ENCODE results near the gene CANT1. TPM values are rescaled to one million over a fixed set of nuclear protein-coding genes. Genes with fewer than 3 reads are reported as not detected.
"Not testable (repeated sequence)": the region's sequence is repeated elsewhere in the genome, so short reads cannot be mapped to it uniquely, and the experiment has no call there.

The CANT1 gene
- total RNA-seq, 2 donors from 2014 or later: 65.7 to 72.3 TPM

DNA sequence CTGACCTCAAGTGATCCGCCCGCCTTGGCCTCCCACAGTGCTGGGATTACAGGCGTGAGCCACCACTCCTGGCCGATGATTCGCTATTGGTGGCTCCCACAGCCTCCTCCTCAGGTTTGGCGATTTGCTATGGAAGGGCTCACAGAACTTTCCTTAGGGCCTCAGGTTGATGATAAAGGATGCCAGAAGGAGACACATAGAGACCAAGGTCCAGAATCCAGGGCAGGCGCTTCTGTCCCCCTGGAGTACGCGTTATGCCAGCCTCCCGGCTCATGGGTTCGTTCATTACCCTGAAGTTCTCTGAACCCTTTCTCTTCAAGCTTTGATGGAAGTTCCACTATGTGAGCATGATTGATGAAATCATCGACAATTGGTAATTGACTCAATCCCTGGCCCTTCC, 49.8 kb downstream of the CANT1 start:
- Mint-ChIP-seq H3K9me3 (no peaks in the 10 kb centered on the region), H3K27ac (no peak overlapping the region), H3K4me1 (ENCODE audit: low read depth in 2 of 2) (no peaks in the 10 kb centered on the region), H3K27me3 (no peaks in the 10 kb centered on the region), H3K36me3 (no peaks in the 10 kb centered on the region), H3K4me3 (no peak overlapping the region)
- no peak for ATAC-seq
- no peak for DNase-seq (ENCODE audit: low spot score)

DNA sequence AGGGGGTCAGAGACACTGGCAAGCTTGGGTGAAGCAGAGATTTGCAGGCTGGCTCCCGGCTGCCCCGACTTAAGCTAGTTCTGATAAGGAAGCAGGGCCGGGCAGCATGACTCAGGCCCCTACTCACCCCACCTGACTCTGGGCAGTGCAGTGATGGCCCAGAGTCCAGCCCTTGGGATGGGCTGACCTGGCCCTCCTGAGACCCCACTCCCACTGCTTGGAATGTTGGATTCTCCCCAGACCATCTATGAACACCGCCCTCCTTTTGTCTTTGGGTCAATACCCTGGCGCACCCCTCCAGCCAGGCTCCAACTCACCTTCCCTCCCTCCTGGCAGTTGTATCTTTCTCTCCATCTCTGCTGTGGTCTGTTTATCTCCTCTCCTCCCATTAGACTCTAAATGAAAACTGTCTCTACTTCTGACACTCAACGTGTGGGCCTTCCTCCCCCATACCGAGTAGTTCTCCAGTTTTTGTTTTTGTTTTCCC, 50.9 kb downstream of the CANT1 start:
- H3K27me3 Mint-ChIP-seq: no peaks in the 10 kb centered on the region
- ATAC-seq (no peak), DNase-seq (ENCODE audit: low spot score) (no peak)
- no peak overlapping the region for H3K4me3 Mint-ChIP-seq
- no peaks in the 10 kb centered on the region for H3K36me3 Mint-ChIP-seq
- no peaks in the 10 kb centered on the region for H3K9me3 Mint-ChIP-seq
- H3K4me1 Mint-ChIP-seq (ENCODE audit: low read depth in 2 of 2): no peaks in the 10 kb centered on the region
- H3K27ac Mint-ChIP-seq: no peak overlapping the region

DNA sequence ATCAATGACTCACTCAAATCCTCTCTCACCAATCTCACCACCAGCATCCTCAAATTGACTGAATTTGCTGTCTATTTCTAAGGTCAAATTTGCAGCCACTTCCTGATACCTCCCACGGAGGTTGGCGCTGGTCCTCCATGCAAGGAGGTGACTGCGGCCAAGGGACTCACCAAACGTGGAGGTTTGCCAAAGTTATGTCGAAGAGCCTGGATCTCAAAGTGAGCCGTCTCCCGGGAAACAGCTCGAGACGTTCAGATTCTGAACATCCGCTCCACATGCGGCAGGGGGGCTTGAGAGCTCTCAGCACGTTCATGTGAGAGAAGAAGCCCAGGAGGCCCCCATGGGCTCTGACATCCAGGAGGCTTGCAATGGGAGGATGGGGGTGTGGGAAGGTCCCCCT, 52.4 kb downstream of the CANT1 start:
- ATAC-seq: no peak
- no peaks in the 10 kb centered on the region for H3K4me1 Mint-ChIP-seq (ENCODE audit: low read depth in 2 of 2)
- DNase-seq (ENCODE audit: low spot score): no peak
- no peak overlapping the region for H3K27ac Mint-ChIP-seq
- H3K36me3 Mint-ChIP-seq: no peaks in the 10 kb centered on the region
- H3K4me3 Mint-ChIP-seq: no peak overlapping the region
- H3K27me3 Mint-ChIP-seq: no peaks in the 10 kb centered on the region
- H3K9me3 Mint-ChIP-seq: no peaks in the 10 kb centered on the region

DNA sequence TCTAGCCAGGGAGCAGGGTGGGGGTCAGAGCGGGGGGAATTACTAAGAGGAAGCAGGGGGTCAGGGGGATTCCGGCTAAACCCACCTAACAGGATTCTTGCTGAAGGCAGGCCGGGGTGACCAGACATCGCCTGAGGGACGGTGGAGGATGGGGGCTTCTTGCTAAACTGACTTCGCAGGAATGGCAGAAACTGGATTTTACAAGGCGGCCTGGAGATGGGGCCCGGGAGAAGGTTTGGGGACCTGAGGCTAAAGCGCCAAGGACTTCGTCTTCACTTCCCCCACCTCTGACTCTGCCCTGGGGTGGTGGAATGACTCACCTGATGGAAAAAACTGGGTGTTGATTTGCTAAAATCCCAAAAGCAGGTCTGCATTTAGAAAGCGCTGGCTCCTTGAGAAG, 53.3 kb downstream of the CANT1 start:
- no peak overlapping the region for H3K4me3 Mint-ChIP-seq
- H3K27me3 Mint-ChIP-seq: no peaks in the 10 kb centered on the region
- no peaks in the 10 kb centered on the region for H3K9me3 Mint-ChIP-seq
- H3K4me1 Mint-ChIP-seq (ENCODE audit: low read depth in 2 of 2): no peaks in the 10 kb centered on the region
- no peak for DNase-seq (ENCODE audit: low spot score)
- no peak overlapping the region for H3K27ac Mint-ChIP-seq
- H3K36me3 Mint-ChIP-seq: no peaks in the 10 kb centered on the region
- no peak for ATAC-seq

DNA sequence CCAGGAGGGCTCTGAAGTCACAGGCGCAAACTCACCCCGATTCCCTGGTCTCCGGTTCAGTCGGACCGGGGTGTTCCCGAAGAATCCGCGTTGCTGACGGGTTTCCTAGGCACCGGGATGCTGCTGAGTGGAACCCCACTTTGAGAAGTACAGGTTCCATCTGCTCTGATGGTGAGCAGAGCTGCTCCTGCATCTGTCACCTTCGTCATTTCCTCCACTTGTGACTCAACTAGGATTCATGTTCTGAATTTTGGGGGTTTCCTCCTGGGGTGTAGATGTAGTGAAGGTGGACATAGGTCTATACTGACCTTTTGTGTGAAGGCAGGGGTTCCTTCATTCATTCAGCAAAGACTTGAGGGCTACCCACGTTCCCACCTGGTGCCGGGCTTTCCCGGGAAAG, 54.9 kb downstream of the CANT1 start:
- ATAC-seq (peak in 1 of 2 donors; percentile 63), DNase-seq (ENCODE audit: low spot score) (no peak)
- Mint-ChIP-seq H3K4me3 (no peak overlapping the region), H3K27ac (peak overlapping the region in 1 of 2 donors; percentile 29), H3K9me3 (no peaks in the 10 kb centered on the region), H3K4me1 (ENCODE audit: low read depth in 2 of 2) (no peaks in the 10 kb centered on the region), H3K36me3 (no peaks in the 10 kb centered on the region), H3K27me3 (no peaks in the 10 kb centered on the region)

DNA sequence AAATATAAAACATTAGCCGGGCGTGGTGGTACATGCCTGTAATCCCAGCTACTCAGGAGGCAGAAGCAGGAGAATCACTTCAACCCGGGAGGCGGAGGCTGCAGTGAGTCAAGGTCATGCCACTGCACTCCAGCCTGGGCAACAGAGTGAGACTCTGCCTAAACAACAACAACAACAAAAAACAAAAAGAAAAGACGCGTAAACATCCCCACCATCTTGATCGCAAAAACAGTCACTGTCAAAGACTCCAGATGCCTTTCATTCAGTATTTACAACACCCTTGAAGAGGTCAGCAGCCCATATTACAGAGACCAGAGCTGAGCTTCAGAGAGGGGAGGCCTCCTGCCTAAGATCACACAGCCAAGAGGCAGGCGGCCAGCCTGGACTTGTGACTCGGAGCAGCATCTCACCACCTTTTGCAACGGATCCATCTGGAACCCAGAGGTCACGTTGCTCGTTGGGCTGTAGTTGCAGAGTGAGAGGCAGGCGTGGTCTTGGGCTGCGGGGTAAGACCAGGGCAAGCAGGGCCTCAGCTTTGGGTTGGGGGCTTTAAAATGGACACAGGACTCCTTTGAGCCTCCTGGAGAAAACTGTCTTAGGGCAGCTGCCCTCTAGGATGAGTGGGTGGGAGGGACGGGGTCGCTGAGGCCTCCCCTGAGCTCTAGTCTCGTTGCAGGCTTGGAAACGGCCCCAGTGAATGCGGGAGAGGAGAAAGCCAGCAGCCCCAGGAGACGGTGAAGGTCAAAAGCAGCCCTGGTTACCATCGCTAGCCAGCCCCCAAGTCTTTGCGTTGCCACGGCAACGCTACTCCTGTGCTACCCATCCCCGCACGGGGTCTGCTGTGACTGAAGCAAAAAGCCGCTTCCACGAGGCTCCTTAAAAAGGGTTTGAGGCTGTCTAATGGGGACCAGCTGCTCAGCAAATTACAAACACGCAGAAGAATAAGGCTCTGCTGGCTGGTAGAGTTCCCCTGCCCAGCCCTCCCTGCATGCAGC, 55.9 kb downstream of the CANT1 start:
- Mint-ChIP-seq H3K9me3 (no peaks in the 10 kb centered on the region), H3K4me1 (ENCODE audit: low read depth in 2 of 2) (no peaks in the 10 kb centered on the region), H3K27me3 (no peaks in the 10 kb centered on the region), H3K4me3 (no peak overlapping the region), H3K36me3 (no peaks in the 10 kb centered on the region), H3K27ac (no peak overlapping the region)
- no peak for ATAC-seq
- no peak for DNase-seq (ENCODE audit: low spot score)

DNA sequence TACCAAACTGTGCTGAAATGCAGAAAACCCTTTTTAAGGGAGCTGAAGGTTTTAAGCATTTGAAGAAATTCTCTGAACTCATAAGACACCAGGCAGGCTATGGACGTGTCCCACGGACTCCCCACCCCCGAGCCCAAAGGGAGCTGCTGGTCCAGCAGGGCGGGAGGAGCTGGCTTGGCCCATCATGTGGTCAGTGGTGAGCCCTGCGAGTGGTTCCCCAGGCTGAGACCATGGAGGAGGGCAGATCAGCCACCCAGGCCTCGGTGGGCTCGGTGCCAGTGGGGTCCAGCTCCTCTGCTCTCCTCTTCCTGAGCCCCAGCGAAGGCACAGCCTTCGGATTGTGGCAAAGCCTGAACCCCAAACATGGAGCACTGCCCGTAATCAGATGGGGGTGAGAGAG, 56.9 kb downstream of the CANT1 start:
- no peaks in the 10 kb centered on the region for H3K4me1 Mint-ChIP-seq (ENCODE audit: low read depth in 2 of 2)
- no peak overlapping the region for H3K4me3 Mint-ChIP-seq
- DNase-seq (ENCODE audit: low spot score) (no peak), ATAC-seq (no peak)
- H3K27me3 Mint-ChIP-seq: no peaks in the 10 kb centered on the region
- no peaks in the 10 kb centered on the region for H3K36me3 Mint-ChIP-seq
- no peaks in the 10 kb centered on the region for H3K9me3 Mint-ChIP-seq
- H3K27ac Mint-ChIP-seq: no peak overlapping the region

DNA sequence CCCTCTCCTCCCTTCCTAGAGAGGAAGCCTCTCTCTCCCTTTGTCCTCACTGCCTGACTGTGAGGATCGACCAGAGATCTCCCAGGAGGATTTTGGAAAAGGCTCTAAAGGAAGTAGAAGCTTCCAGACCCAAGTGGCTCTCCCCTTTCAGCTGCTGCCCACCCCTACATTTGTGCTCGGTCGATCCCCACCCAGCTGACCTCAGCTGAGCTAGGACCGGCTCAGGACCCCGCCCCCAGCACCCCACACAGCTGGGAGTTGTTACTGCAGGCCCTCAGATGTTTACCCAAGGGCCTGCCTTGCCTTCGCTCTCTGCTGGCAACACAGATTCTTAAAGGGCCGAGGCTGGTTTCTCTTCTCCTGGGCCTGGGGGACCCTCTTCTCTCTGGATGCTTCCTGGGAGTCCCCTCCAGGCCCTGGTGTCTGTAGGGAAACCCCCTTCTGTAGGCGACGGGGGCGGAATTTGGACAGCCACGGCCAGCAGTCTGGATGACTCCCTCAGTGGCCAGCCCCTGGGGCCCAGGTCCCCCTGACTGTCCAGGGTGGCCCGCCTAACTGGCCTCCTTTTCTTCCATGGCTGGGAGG, 57.5 kb downstream of the CANT1 start:
- Mint-ChIP-seq H3K9me3 (no peaks in the 10 kb centered on the region), H3K27ac (no peak overlapping the region), H3K27me3 (no peaks in the 10 kb centered on the region), H3K4me1 (ENCODE audit: low read depth in 2 of 2) (no peaks in the 10 kb centered on the region), H3K4me3 (no peak overlapping the region), H3K36me3 (no peaks in the 10 kb centered on the region)
- no peak for ATAC-seq
- no peak for DNase-seq (ENCODE audit: low spot score)

DNA sequence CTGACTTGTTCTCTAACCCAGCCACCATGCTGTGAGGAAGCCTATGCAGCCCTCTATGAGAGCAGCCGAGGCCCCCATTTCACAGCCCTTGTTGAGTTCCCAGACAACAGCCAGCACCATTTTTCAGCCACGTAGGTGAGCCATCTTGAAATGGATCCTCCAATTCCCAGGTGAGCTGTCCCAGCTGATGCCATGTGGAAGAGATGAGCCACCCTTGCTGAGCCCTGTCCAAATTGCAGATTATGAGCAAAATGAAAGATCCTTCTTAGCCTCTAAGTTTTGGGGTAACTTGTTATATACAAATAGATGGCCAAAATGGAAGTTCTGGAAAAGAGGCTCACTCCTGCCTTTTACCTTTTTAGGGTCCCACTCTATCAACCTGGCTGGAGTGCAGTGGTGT, 58.7 kb downstream of the CANT1 start:
- ATAC-seq (no peak), DNase-seq (ENCODE audit: low spot score) (no peak)
- H3K4me3 Mint-ChIP-seq: no peak overlapping the region
- no peaks in the 10 kb centered on the region for H3K4me1 Mint-ChIP-seq (ENCODE audit: low read depth in 2 of 2)
- no peaks in the 10 kb centered on the region for H3K36me3 Mint-ChIP-seq
- H3K27ac Mint-ChIP-seq: no peak overlapping the region
- peaks cover 0 to 2% of the 10 kb centered on the region in 2 donors for H3K27me3 Mint-ChIP-seq
- H3K9me3 Mint-ChIP-seq: no peaks in the 10 kb centered on the region

DNA sequence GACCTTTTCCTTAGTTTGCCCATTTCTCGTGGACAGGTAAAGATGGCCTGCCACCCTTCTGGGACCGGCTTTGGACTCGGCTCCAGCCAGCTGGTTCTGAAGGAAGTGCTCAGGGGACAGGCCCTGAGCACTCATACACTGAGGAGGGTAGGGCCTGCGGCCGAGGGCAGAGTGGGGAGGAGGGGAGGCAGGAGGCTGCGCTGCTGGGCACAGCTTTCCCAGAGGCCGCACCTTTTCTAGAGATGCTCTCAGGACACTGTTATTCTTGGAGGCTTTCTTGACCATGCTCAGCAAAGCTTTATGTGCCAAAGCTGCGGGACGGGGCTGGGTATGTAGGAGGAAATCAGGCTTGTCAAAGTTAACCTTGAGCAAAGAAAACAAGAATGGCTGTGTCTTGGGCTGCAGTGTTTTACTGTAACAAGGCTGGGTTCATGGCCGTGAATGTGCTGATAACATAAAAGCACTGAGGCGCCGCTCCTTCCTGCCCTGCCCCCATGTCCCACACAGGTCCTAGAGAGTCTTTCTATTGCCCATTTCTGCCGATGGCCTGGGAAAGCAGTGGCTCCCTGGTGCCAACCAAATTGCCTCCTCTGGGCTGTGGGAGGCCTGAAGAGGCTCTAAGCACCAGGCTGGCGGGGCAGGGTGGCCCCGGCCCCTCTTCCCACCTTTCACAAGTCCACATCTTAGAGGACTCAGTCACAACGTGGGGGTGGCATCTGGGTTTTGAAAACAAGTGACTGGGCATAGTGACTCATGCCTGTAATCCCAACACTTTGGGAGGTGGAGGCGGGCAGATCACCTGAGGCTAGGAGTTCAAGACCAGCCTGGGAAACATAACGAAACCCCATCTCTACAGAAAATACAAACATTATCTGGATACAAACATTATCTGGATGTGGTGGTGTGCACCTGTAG, 62.1 kb downstream of the CANT1 start:
- Mint-ChIP-seq H3K4me1 (ENCODE audit: low read depth in 2 of 2) (no peaks in the 10 kb centered on the region), H3K36me3 (no peaks in the 10 kb centered on the region), H3K4me3 (no peak overlapping the region), H3K27ac (no peak overlapping the region), H3K9me3 (no peaks in the 10 kb centered on the region), H3K27me3 (peaks cover 0 to 6% of the 10 kb centered on the region in 2 donors)
- DNase-seq (ENCODE audit: low spot score) (no peak), ATAC-seq (no peak)

DNA sequence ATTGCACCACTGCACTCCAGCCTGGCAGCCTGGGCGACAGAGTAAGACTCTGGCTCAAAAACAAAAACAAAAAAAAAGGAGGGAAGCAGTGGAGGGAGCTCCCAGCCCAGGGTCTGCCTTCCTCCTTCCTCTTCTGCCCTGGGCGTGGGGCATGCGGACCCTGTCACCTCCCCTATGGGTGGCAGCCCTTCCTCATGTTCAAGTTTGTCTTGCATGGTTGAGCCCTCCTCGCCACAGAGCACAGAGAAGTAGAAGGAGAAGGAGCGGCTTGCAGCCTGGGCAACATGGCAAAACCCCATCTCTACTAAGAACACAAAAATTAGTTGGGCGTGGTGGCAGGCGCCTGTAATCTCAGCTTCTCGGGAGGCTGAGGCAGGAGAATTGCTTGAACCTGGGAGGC, 62.9 kb downstream of the CANT1 start:
- Mint-ChIP-seq H3K4me3 (no peak overlapping the region), H3K27ac (no peak overlapping the region), H3K27me3 (peaks cover 0 to 6% of the 10 kb centered on the region in 2 donors), H3K9me3 (no peaks in the 10 kb centered on the region), H3K4me1 (ENCODE audit: low read depth in 2 of 2) (no peaks in the 10 kb centered on the region), H3K36me3 (no peaks in the 10 kb centered on the region)
- no peak for ATAC-seq
- DNase-seq (ENCODE audit: low spot score): no peak

DNA sequence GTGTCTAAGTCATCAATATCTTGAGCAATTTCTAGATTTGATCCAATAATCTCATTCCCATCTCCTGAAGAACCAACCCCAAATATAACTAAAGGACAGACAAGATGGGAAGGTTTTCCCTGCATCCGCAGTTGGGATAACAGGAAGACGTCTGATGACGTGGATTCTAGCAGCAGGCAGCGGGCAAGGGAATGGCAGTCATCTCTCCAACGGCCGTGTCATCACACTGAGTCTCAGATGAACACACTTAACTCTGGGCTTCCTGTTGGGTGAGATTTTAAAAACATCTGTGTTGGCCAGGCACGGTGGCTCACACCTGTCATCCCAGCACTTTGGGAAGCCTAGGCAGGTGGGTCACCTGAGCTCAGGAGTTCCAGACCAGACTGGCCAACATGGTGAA, 63.4 kb downstream of the CANT1 start:
- Mint-ChIP-seq H3K9me3 (no peaks in the 10 kb centered on the region), H3K36me3 (no peaks in the 10 kb centered on the region), H3K4me3 (no peak overlapping the region), H3K4me1 (ENCODE audit: low read depth in 2 of 2) (no peaks in the 10 kb centered on the region), H3K27me3 (peaks cover 0 to 6% of the 10 kb centered on the region in 2 donors), H3K27ac (no peak overlapping the region)
- DNase-seq (ENCODE audit: low spot score) (no peak), ATAC-seq (no peak)

DNA sequence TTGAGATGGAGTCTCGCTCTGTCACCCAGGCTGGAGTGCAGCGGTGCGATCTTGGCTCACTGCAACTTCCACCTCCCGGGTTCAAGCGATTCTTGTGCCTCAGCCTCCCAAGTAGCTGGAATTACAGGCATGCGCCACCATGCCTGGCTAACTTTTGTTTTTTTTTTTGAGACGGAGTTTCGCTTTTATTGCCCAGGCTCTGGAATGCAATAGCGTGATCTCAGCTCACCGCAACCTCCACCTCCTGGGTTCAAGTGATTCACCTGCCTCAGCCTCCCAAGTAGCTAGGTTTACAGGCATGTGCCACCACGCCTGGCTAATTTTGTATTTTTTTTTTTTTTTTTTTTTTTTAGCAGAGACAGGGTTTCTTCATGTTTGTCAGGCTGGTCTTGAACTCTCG, 64.1 kb downstream of the CANT1 start:
- not testable (repeated sequence) for H3K4me1 Mint-ChIP-seq (ENCODE audit: low read depth in 2 of 2); H3K4me3 Mint-ChIP-seq; H3K36me3 Mint-ChIP-seq; H3K9me3 Mint-ChIP-seq; ATAC-seq; H3K27ac Mint-ChIP-seq; H3K27me3 Mint-ChIP-seq; DNase-seq (ENCODE audit: low spot score)
